ENCODE data around the gene PCBP3. TPM values are rescaled to one million over a fixed set of nuclear protein-coding genes. Genes with fewer than 3 reads are reported as not detected.
"Not testable (repeated sequence)": the region's sequence is repeated elsewhere in the genome, so short reads cannot be mapped to it uniquely, and the experiment has no call there.

The PCBP3 gene
- total RNA-seq, 1 donor from 2014 or later, result 8.2 TPM

GRCh38 chr21:45618846-45619485, 24.6 kb upstream of the PCBP3 start:
- no peaks in the 10 kb centered on the region for H3K9me3 Mint-ChIP-seq
- peaks cover 25% of the 10 kb centered on the region for H3K27me3 Mint-ChIP-seq (ENCODE audit: insufficient read depth)
- no peaks in the 10 kb centered on the region for H3K36me3 Mint-ChIP-seq (ENCODE audit: low read depth)
- intact Hi-C loops (cut with micrococcal nuclease), result no loop called here
- H3K27ac Mint-ChIP-seq, result no peak overlapping the region
- peaks cover 17% of the 10 kb centered on the region for H3K4me1 Mint-ChIP-seq (ENCODE audit: low read depth)
- no peak overlapping the region for H3K4me3 Mint-ChIP-seq
- DNase-seq (ENCODE audit: low spot score), result no peak

- intact Hi-C loops (cut with micrococcal nuclease), result no loop called here
- Mint-ChIP-seq H3K4me1 (ENCODE audit: low read depth) (peaks cover 12% of the 10 kb centered on the region), H3K27me3 (ENCODE audit: insufficient read depth) (peaks cover 25% of the 10 kb centered on the region), H3K27ac (no peak overlapping the region), H3K9me3 (no peaks in the 10 kb centered on the region), H3K36me3 (ENCODE audit: low read depth) (no peaks in the 10 kb centered on the region), H3K4me3 (no peak overlapping the region)
- no peak for DNase-seq (ENCODE audit: low spot score)
These were observed 23.2 kb upstream of the PCBP3 start for GRCh38 chr21:45620201-45620923.

GRCh38 chr21:45621435-45622331, 21.8 kb upstream of the PCBP3 start:
- H3K36me3 Mint-ChIP-seq (ENCODE audit: low read depth); DNase-seq (ENCODE audit: low spot score); H3K4me3 Mint-ChIP-seq; intact Hi-C loops (cut with micrococcal nuclease); H3K27ac Mint-ChIP-seq; H3K4me1 Mint-ChIP-seq (ENCODE audit: low read depth); H3K9me3 Mint-ChIP-seq: not testable (repeated sequence)
- H3K27me3 Mint-ChIP-seq (ENCODE audit: insufficient read depth), result peaks cover 15% of the 10 kb centered on the region

GRCh38 chr21:45622416-45623097, 21.0 kb upstream of the PCBP3 start:
- H3K27ac Mint-ChIP-seq, result no peak overlapping the region
- H3K36me3 Mint-ChIP-seq (ENCODE audit: low read depth), result no peaks in the 10 kb centered on the region
- no peak for DNase-seq (ENCODE audit: low spot score)
- intact Hi-C loops (cut with micrococcal nuclease), result no loop called here
- H3K4me3 Mint-ChIP-seq, result no peak overlapping the region
- H3K4me1 Mint-ChIP-seq (ENCODE audit: low read depth), result no peaks in the 10 kb centered on the region
- no peaks in the 10 kb centered on the region for H3K9me3 Mint-ChIP-seq
- H3K27me3 Mint-ChIP-seq (ENCODE audit: insufficient read depth), result peaks cover 17% of the 10 kb centered on the region

- DNase-seq (ENCODE audit: low spot score), result no peak
- Mint-ChIP-seq H3K36me3 (ENCODE audit: low read depth) (no peaks in the 10 kb centered on the region), H3K9me3 (no peaks in the 10 kb centered on the region), H3K27me3 (ENCODE audit: insufficient read depth) (peaks cover 18% of the 10 kb centered on the region), H3K4me3 (no peak overlapping the region), H3K27ac (no peak overlapping the region), H3K4me1 (ENCODE audit: low read depth) (no peaks in the 10 kb centered on the region)
- intact Hi-C loops (cut with micrococcal nuclease), result no loop called here
These were observed 20.1 kb upstream of the PCBP3 start for GRCh38 chr21:45623436-45623835.

GRCh38 chr21:45626127-45626526, 17.4 kb upstream of the PCBP3 start:
- H3K27me3 Mint-ChIP-seq (ENCODE audit: insufficient read depth); H3K4me3 Mint-ChIP-seq; H3K36me3 Mint-ChIP-seq (ENCODE audit: low read depth); H3K4me1 Mint-ChIP-seq (ENCODE audit: low read depth); H3K9me3 Mint-ChIP-seq; DNase-seq (ENCODE audit: low spot score); H3K27ac Mint-ChIP-seq; intact Hi-C loops (cut with micrococcal nuclease): not testable (repeated sequence)

- intact Hi-C loops (cut with micrococcal nuclease), result no loop called here
- H3K9me3 Mint-ChIP-seq, result no peaks in the 10 kb centered on the region
- no peak overlapping the region for H3K4me3 Mint-ChIP-seq
- H3K27me3 Mint-ChIP-seq (ENCODE audit: insufficient read depth), result peaks cover 7% of the 10 kb centered on the region
- H3K36me3 Mint-ChIP-seq (ENCODE audit: low read depth), result no peaks in the 10 kb centered on the region
- DNase-seq (ENCODE audit: low spot score), result no peak
- no peak overlapping the region for H3K27ac Mint-ChIP-seq
- peaks cover 4% of the 10 kb centered on the region for H3K4me1 Mint-ChIP-seq (ENCODE audit: low read depth)
These were observed 14.2 kb upstream of the PCBP3 start for GRCh38 chr21:45629046-45629981.

GRCh38 chr21:45630066-45630694, 13.3 kb upstream of the PCBP3 start:
- peaks cover 7% of the 10 kb centered on the region for H3K27me3 Mint-ChIP-seq (ENCODE audit: insufficient read depth)
- H3K4me3 Mint-ChIP-seq, result no peak overlapping the region
- intact Hi-C loops (cut with micrococcal nuclease), result no loop called here
- no peak for DNase-seq (ENCODE audit: low spot score)
- H3K27ac Mint-ChIP-seq, result no peak overlapping the region
- H3K36me3 Mint-ChIP-seq (ENCODE audit: low read depth), result no peaks in the 10 kb centered on the region
- H3K4me1 Mint-ChIP-seq (ENCODE audit: low read depth), result peaks cover 4% of the 10 kb centered on the region
- no peaks in the 10 kb centered on the region for H3K9me3 Mint-ChIP-seq

- no peaks in the 10 kb centered on the region for H3K36me3 Mint-ChIP-seq (ENCODE audit: low read depth)
- no peak for DNase-seq (ENCODE audit: low spot score)
- no peak overlapping the region for H3K27ac Mint-ChIP-seq
- H3K27me3 Mint-ChIP-seq (ENCODE audit: insufficient read depth), result peaks cover 7% of the 10 kb centered on the region
- no peak overlapping the region for H3K4me3 Mint-ChIP-seq
- intact Hi-C loops (cut with micrococcal nuclease), result no loop called here
- H3K9me3 Mint-ChIP-seq, result no peaks in the 10 kb centered on the region
- peaks cover 4% of the 10 kb centered on the region for H3K4me1 Mint-ChIP-seq (ENCODE audit: low read depth)
These were observed 12.6 kb upstream of the PCBP3 start for GRCh38 chr21:45630876-45631275.

- Mint-ChIP-seq H3K27me3 (ENCODE audit: insufficient read depth) (peaks cover 7% of the 10 kb centered on the region), H3K27ac (no peak overlapping the region), H3K9me3 (no peaks in the 10 kb centered on the region), H3K36me3 (ENCODE audit: low read depth) (no peaks in the 10 kb centered on the region), H3K4me1 (ENCODE audit: low read depth) (peaks cover 4% of the 10 kb centered on the region), H3K4me3 (no peak overlapping the region)
- intact Hi-C loops (cut with micrococcal nuclease), result no loop called here
- no peak for DNase-seq (ENCODE audit: low spot score)
These were observed 12.0 kb upstream of the PCBP3 start for GRCh38 chr21:45631540-45631939.

- H3K4me1 Mint-ChIP-seq (ENCODE audit: low read depth), result peaks cover 4% of the 10 kb centered on the region
- H3K4me3 Mint-ChIP-seq, result no peak overlapping the region
- H3K9me3 Mint-ChIP-seq, result no peaks in the 10 kb centered on the region
- DNase-seq (ENCODE audit: low spot score), result no peak
- peaks cover 7% of the 10 kb centered on the region for H3K27me3 Mint-ChIP-seq (ENCODE audit: insufficient read depth)
- intact Hi-C loops (cut with micrococcal nuclease), result no loop called here
- no peak overlapping the region for H3K27ac Mint-ChIP-seq
- no peaks in the 10 kb centered on the region for H3K36me3 Mint-ChIP-seq (ENCODE audit: low read depth)
These were observed 11.4 kb upstream of the PCBP3 start for GRCh38 chr21:45632160-45632559.

All from activated T-helper 1 cell treated with anti-CD3 and anti-CD28 coated beads, Interleukin-12 subunit alpha, Interleukin-12 subunit beta, Interleukin-2, Interleukin-4 antibody, amounts not matched to agents 30 ng/mL and 10 ng/mL and 1 ng/mL, durations not matched to agents 14 hours and 24 hours and 36 hours (primary cell).